Stimulated activated CD4-positive, alpha-beta T cell treated with anti-CD3 and anti-CD28 coated beads, TNF-alpha, amount 100 ng/mL, for 4 hours (primary cell): ENCODE measurements around the gene CERS6.

Experiments
- DNase-seq, 3 experiments: peaks; one replicate each; pipeline ENCODE4 v3.0.0-alpha.2; 2020; ENCODE audit warnings: low read depth in 3 of 3

CERS6 gene

GRCh38 chr2:168801471-168801870, 345.4 kb downstream of the CERS6 start:
- DNase-seq: no peak

GRCh38 chr2:168801961-168802858, 346.1 kb downstream of the CERS6 start, which contains the start of gene NOSTRIN:
NOSTRIN (plus strand) TSS chr2:168802637; CDS start chr2:168802647, 10 bp downstream.
- no peak for DNase-seq

DNA sequence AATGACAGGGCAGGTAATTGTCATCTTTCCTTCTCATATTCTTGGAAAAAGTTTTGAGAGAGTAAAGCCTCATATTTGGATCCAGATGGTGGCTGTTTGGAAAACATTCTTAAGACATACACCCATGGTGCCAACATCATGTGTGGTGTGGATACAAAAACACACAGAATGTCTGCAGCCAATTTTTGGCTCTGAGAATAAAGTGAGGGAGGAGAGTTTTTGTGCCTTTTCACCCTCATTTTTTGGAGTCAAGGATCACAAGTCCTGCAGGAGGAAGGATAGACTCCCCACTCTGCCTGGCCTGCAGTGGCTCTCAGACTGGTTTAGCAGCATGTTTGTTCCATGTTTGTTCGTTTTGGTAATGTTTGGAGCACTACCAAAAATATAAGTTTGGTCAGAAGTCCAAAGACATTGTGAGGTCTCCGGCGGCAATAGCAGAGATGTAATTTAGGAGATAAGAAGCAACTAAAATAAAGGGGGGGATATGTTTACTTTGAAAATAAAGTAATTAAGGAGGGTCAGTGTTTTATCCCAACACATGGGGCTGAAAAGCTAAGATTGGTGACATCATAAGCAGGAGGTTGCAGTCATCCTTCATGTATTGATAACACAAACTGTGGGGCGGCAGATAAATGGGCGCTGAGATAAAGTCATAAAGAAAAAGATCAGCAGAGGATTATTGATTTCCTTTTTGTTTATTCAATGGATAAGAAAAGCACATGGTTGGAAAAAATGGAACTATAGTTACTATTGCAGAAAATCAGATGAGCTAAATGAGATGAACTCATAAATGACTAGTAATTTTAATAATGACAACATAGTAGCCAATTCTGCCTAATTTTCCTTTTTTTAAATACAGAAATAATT, 347.0 kb downstream of the CERS6 start:
- DNase-seq: no peak

- DNase-seq: no peak
Measured at GRCh38 chr2:168804214-168804613, 348.1 kb downstream of the CERS6 start.

DNA sequence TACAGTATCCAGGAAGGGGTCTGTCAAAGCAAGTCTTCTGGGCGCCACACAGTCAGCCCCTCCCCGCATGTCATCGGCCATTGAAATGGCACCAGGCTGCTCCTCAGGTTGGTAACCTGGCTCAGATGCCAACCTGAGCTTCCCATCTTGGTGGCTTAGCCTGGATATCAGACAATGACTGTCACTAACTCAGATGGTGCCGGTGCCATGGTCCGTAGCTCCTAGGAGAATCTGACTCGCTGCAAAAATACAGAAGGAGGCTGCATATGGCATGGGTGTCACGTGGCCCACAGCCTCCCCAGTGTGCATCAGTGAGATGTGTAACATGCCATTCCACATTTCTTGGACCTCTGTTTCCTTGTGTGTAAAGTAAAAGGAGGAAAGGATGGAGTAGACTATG, 349.5 kb downstream of the CERS6 start:
- no peak for DNase-seq

DNA sequence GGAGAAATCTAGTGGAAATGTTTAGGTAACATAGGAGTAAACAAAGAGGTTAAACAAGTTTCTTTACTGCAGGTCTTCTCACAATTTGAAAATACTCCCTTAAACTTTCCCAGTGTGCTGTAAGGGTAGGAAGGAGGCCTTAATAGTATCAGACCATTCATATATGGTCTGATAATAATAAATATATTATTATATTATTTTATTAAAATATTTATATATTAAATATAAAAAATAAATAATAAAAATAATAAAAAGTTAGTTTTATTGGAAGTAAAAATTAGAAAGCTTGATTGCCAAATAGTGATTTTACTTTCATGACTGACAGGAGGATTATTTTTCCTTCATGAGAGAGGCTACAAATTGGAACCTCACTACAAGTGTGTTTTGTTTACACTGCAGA, 353.5 kb downstream of the CERS6 start:
- no peak for DNase-seq

DNA sequence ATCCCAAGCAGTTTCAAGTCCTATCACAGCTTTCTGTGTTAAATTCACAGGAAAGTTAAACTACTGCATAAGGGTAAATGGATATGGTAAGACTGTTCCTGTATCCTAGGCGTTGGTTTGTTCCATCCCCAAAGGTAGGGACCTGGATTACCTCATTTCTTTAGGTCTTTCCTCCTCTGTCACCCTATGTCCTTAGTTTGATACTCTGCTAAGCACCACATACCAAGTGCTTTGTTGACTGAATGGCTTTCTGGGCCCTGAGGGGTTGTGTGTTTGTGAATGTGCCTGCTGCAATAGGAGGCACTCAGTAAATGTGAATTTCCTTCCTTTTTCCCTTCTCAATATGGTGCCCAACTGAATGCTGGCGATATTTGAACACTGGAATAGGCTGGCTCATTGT, 354.2 kb downstream of the CERS6 start:
- no peak for DNase-seq

- no peak for DNase-seq
Measured at GRCh38 chr2:168811696-168812095, 355.6 kb downstream of the CERS6 start.

- DNase-seq: no peak
Measured at GRCh38 chr2:168814046-168814445, 358.0 kb downstream of the CERS6 start.

DNA sequence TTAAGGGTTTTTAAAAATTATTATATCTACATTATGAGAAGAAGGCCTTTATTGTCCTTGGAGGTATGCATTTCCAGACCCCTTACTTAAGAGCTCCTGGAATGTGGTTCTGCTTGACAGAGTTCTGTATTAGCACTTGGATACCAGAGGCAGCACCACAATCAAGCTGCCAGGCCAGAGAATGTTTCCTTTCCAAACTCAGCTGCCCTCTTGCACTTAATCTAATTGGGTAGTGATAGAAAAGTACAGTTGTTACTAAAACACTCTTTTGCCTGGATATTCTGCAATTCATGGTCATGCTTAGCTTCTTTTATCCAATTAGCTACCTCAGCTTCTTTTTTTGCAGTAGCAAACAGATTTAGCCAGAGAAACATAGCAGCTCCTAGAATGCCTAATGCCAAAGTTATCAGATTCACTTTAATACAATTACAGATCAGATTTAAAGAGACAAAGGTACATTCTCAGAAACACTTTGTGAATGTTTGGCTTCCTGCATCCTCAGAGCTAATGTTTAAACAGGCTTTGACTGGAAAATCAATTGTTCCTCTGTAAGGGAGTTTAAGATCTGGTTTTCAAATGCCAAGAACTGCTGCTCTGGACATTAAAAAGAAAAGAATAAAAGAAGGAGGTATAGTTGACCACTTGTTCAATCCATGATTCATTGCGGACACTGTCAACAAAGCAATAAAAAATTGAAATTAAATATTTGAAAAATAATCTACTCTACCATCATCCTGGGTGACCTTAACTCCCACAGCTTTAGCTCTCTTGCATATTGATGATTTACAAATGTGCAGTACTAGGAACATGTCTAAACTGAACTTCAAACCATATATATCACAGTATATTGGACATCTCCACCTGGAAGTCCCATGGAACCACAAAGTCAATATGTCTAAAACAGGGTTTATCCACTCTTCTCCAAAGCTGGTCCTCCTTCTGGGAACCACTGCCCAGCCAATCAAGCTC, 359.2 kb downstream of the CERS6 start:
- no peak for DNase-seq

DNA sequence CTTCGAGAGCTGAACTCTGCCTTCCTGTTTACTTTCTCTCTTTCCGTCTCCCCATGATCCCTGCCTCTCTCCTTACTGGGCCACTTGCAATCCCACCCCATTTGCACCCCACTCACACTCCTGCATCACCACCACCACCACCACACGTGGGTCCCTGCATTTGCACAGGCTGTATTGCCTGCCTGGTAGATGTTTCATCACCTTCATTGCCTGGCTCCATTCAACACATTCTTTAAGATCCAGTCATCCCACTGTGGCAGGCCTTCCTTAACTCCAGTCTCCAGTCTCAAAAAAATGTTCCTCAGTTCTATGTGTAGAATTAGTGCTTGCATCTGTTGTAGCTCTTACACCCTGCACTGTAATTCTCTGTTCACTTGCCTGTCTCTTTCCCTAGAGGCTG, 360.3 kb downstream of the CERS6 start:
- no peak for DNase-seq

GRCh38 chr2:168819050-168819715, 363.1 kb downstream of the CERS6 start:
- DNase-seq: no peak

GRCh38 chr2:168819829-168820489, 363.9 kb downstream of the CERS6 start:
- no peak for DNase-seq

DNA sequence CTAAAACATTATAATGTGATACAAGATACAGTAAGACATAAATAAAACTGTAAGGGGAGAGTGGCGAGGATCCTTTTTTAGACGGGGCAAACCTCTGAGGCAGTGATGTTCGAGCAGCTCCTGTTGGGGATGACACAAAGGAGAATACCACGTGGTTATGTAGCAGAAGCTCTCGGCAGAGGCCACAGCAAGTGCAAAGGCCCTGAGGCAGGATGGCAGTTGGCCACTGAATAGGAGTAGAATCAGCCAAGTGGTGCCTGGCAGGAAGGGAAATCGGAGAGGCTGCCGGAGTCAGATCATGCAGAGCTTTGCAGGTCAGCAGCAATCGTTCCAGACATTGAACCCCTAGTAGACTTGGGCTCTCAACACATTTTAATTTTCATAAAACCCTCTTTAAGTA, 365.5 kb downstream of the CERS6 start:
- no peak for DNase-seq

DNA sequence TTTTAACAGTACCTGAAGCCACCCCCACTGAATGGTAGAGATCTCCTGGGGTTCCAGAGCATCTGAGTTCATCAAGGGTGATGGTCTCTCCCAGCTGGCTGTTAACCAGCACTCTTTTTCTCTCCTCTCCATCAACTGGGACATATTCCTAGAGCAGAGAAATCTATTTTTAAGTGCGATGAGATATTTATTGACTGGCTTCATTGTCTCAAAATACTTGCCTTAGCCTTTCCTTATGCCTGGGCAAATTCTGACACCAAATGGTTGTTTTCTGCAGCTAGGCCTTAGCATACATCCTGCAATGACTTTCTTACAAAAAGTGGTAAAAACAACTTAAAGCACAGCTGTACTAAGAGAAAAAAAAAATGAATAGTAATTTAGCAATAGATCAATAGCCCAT, 365.9 kb downstream of the CERS6 start:
- DNase-seq: no peak
